ENCODE data around the gene SLC35F3.
A peak's percentile ranks its signal among the peaks of the same experiment; 100 is the strongest.
"Not testable (repeated sequence)": the region's sequence is repeated elsewhere in the genome, so short reads cannot be mapped to it uniquely, and the experiment has no call there.

SLC35F3 gene

GRCh38 chr1:234297668-234298067 is 393.2 kb downstream of the SLC35F3 start:
- DNase-seq, result no peak

DNA sequence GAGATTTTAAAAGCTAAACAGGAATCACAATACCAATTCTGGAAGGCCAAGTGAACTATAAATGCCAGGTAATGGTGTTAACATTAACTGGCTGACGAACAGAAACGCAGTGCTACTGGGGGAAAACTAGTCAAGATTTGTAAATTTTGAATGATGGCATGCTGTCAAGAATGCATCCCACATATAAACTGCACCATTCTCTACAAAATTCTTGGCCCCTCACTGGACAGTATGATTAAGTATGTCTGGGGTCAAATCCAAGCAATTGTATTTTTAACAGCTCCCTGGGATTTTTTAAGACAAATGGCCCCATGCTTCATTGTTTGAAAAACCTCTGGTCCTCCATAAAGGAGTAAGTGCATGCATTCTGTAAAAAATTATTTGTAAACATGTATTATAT is 395.6 kb downstream of the SLC35F3 start:
- no peak for DNase-seq

- not testable (repeated sequence) for DNase-seq
Measured at GRCh38 chr1:234301663-234302062, 397.2 kb downstream of the SLC35F3 start.

DNA sequence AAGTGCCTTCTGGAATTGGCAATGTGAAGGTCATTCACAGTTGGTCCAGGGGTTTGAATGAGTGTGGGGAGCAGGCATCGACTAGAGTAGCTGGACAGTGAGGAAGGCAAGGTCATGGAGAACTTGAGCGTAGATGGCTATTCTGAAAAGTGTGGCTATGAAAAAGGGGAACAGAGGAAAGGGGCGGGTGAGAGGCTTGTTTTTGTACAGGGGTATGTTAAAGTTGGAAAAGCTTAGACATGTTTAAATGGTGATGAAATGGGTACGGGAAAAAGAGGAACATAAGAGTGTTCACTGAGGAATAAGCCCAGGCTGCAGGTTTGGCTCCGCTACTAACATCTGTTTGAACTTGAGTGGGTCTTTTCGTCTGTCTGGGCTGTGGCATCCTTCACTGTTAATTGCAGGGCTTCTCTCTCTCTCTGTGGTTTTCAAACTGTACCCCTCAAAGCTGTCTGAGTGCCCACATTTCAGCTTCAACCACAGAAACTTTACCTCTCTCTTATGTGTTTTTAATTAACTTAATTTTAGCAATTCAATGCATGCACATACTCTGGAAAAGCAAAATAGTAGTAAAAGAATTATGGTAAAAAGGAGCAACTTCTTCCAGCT is 398.0 kb downstream of the SLC35F3 start:
- peak; percentile 37 to 56 (median 50) for DNase-seq

DNA sequence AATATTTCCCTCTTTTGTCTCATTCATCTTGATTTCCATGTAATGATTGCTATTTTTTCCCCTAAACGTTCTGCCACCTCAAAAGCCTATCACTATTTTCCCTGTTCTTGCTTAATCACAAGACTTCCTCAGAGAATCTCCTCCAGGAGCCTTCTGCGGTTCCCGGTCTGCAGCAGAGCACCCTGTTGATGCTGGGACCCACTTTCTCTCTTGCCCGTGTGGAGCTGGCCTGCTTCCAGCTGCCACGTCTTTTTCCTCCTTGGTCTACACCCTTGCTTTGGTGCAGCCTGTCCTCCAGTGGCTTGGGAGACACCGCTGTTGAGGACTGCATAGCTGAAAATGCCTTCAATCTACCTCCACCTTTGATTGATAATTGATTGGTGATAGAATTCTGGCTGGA is 398.8 kb downstream of the SLC35F3 start:
- no peak for DNase-seq

- DNase-seq, result peak in 1 of 3 donors; percentile 20
Measured at GRCh38 chr1:234307726-234308125, 403.2 kb downstream of the SLC35F3 start.

- no peak for DNase-seq
Measured at GRCh38 chr1:234309243-234309597, 404.7 kb downstream of the SLC35F3 start.

GRCh38 chr1:234309598-234310459 is 405.4 kb downstream of the SLC35F3 start:
- DNase-seq, result peak; percentile 81 to 86 (median 81)

- DNase-seq, result no peak
Measured at GRCh38 chr1:234310460-234310817, 406.0 kb downstream of the SLC35F3 start.

- no peak for DNase-seq
Measured at GRCh38 chr1:234311414-234311813, 406.9 kb downstream of the SLC35F3 start.

- DNase-seq, result peak in 1 of 3 donors; percentile 20
Measured at GRCh38 chr1:234313171-234313570, 408.7 kb downstream of the SLC35F3 start.

GRCh38 chr1:234315091-234315541 is 410.6 kb downstream of the SLC35F3 start:
- peak; percentile 27 to 59 (median 55) for DNase-seq

- DNase-seq, result no peak
Measured at GRCh38 chr1:234315588-234315987, 411.1 kb downstream of the SLC35F3 start.

- DNase-seq, result no peak
Measured at GRCh38 chr1:234316486-234316885, 412.0 kb downstream of the SLC35F3 start.

DNA sequence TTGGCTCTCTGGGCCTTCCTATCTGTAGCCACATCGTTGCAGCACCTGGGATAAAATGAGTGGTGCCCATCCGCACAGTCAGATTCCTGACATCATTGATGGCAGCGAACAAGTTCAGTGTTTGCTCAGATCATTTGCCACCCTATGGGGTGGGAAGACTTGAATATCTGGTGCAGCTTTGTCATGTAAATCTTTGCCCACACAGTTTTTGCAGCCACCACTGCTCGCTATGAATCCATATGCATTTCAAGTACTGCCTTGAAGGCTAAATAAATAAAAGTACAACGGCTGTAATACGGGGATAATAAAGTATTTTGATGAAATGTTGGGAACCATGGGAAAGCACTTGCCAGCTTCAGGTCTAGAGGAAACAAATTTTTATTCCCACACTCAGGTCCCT is 412.5 kb downstream of the SLC35F3 start:
- no peak for DNase-seq

DNA sequence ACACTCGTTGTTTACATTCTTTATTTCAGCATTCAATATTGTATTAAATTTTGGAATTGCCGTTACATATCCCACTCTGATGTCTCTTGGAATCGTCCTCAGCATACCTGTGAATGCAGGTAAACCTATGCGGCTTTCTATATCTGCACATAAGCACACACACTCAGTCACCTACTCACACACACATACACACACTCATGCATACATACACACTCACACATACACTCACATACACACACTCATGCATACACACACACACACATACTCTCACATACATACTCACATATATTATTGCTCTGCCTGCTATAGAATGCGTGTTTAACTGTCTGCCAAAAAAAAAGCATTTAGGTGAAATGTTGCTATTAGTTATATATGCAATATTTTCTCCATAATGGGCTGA is 415.6 kb downstream of the SLC35F3 start:
- no peak for DNase-seq

DNA sequence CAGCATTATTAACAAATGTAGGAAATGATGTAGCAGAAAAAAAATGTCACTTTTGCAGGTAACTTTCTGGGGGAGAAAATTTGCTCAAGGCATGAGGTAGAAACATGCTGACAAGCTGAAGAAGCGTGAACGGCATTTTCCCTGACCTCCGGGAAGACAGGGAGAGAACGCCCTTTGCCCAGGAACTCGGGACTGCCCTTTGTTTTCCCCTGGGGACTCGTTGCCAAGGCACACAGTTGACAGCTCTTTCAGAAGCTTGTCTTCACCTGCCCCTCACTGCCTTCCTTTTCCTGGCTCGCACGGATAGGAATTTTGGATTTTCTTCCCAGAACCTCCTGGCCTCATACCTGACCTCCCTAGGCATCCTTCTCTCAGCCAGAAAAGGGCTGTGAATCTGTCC is 416.1 kb downstream of the SLC35F3 start:
- no peak for DNase-seq

DNA sequence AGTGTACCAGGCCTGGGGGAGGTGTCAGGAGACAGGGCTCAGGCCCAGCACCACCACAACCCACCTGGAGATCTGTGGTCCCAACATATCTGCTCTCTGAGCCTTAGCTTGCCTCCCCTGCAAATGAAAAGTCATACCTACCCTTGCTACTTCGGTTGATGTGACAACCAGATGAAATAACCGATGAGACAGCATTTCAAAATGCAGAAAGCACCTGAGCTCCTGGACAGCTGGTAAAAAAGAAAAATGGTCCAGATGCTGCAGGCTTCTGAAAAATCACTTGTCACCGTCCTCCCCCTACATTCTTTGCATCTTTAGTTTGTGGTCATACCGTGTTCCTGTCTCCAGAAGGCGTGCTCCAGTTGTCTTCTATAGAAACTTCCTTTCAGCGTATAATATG is 416.8 kb downstream of the SLC35F3 start:
- DNase-seq, result no peak

- DNase-seq, result no peak
Measured at GRCh38 chr1:234322097-234322496, 417.6 kb downstream of the SLC35F3 start.

DNA sequence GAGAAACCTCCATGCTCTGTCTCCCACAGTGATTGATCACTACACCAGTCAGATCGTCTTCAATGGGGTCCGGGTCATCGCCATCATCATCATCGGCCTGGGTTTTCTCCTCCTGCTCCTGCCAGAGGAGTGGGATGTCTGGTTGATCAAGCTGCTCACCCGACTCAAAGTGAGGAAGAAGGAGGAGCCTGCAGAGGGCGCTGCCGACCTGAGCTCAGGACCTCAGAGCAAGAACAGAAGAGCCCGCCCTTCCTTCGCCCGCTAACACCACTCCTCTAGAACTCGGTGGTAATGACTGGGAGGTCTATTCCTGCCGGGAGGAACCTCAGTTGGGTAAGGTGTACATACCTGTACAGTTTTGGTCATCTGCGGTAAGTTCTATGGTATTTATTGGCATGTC is 418.5 kb downstream of the SLC35F3 start:
- DNase-seq, result peak; percentile 59 to 86 (median 78)

- DNase-seq, result no peak
Measured at GRCh38 chr1:234324821-234325220, 420.3 kb downstream of the SLC35F3 start.

DNA sequence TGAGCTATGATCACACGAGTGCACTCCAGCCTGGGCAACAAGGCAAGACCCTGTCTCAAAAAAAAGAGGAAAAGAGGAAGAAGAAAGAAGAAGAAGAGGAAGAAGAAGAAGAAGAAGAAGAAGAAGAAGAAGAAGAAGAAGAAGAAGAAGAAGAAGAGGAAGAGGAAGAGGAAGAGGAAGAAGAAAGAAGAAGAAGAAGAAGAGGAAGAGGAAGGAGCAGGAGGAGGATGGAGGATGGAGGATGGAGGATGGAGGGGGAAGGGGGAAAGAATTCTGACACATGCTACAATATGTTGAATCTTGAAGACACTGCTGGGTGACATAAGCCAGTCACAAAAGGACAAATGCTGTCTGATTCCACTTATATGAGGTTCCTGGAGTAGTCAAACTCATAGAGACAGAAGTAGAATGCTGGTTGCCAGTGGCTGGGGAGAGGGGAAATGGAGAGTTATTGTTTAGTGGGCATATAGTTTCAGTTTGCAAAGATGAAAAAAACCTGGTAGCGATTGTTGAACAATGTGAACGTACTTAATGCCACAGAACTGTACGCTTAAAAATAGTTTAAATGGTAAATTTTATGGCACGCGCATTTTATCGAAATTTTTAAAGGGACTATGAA is 421.5 kb downstream of the SLC35F3 start:
- DNase-seq, result no peak

DNA sequence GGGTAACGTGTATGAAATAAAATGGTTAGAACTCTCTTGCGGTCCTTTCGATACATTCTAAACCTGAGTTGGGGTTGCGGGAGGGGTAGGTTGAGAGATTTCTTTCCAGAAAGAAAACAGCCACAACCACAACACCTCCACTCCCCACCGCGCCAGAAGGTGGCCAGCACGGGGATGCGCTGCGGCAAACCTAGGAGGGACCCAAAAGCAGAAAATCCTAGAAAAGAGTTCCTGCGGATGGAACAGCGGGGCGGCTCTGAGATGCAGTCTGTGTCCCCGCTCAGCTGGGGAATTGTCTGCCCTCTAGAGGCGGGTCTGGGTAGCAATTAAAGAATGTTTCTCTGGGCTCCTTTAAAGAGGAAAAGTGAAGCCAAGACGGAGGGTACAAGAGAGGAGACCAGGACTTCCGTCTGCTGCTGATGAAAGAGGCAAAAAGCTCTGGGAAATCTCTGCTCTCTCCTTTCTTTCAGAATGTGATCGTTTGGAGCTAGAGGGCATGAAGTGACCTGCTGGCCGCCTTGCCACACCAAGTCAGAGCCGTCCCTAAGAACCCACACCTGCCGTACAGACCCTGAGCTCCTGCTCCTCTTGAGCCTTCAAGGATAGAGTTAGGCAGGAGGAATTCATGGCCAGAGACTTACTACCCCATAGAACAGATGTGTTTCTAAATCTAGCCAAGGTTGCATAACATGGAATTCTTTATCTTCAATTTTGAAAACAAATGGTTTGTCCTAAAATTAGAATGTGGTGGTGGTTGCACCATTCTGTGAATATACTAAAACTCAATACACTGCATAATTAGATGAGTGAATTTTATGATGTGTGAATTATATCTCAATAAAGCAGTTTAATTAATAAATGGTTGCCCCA is 422.3 kb downstream of the SLC35F3 start:
- peak; percentile 77 to 81 (median 78) for DNase-seq
